Urothelium cell line (cell line): ENCODE data around the gene NBPF1.
"Not testable (repeated sequence)": the region's sequence is repeated elsewhere in the genome, so short reads cannot be mapped to it uniquely, and the experiment has no call there.

ENCODE experiments used
- DNase-seq: peaks from one replicate; pipeline ENCODE4 v3.0.0; 2011; ENCODE audit warnings: low spot score, mixed read lengths
- FAIRE-seq: peaks from 2 replicates; lab custom pipeline; 2011; peaks lifted over from hg19 to GRCh38; lab: Jason Lieb, UNC

The NBPF1 gene

GRCh38 chr1:16519255-16519951, 94.0 kb downstream of the NBPF1 start:
- not testable (repeated sequence) for DNase-seq, FAIRE-seq

DNA sequence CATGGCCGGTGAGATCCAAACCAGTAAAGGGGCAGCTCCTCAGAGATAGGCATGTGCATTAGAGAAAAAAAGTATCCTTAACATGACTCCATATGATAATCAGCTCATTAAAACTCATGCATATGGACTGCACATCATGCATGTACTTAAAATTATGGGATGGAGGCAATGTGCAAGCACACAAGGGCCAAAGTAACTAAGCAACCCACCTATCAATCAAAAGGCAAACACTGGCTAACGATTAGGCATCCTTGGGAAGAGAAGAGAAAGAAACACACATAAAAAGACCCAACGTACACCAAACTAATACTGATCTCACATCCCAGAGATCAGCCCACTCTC, 94.5 kb downstream of the NBPF1 start:
- not testable (repeated sequence) for FAIRE-seq

GRCh38 chr1:16516694-16517410, 96.5 kb downstream of the NBPF1 start:
- DNase-seq, FAIRE-seq: not testable (repeated sequence)

More for the DNA sequence above, 94.5 kb downstream of the NBPF1 start:
- DNase-seq: not testable (repeated sequence)

DNA sequence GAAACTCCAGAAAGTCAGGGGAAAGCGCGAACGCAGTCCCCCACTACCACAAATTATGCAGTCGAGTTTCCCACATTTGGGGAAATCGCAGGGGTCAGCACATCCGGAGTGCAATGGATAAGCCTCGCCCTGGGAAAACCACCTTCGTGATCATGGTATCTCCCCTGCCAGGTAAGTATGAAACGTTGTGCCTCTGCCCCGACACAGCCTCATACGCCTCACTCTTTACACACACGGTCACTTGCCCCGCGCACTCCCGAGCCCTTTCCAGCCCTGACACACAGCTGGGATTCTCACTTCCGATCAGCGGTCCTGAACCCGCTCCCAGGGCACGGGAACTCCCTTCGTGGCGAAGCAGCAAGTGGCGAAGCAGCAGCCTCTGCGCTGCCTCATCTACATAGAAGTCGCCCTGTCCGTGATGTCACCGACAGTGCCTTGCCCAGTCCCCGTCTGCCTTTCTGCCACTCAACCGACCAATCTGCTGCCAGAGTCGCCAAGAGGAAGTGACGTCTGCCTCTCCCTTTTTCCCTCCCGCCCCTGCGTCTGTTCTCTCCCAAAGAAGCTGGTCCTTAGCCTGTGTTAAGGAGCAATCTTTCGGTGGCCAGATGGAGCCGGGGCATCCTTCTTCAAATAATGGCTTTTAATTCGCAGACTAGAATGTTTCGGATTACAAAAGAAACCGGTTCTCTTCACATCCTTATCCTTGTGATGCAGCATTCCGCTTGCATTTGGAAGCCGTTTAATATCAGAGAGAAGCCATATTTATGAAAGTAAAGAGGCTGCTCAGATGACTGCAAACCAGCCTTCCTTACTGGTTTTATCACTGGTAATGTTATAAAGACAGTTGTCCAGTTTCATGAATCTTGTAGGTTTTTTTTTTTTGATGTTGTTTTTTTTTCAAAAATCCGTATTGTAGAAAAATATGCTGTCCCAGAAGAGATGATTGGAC, 99.0 kb downstream of the NBPF1 start, which contains the start of gene RNU1-1:
Gene RNU1-1 (minus strand): TSS at position 179 of the 949 bp plus-strand sequence.
- not testable (repeated sequence) for DNase-seq, FAIRE-seq

- DNase-seq: peak; percentile 49
- FAIRE-seq: not testable (repeated sequence)
These were observed 99.8 kb downstream of the NBPF1 start for GRCh38 chr1:16513412-16514106.

DNA sequence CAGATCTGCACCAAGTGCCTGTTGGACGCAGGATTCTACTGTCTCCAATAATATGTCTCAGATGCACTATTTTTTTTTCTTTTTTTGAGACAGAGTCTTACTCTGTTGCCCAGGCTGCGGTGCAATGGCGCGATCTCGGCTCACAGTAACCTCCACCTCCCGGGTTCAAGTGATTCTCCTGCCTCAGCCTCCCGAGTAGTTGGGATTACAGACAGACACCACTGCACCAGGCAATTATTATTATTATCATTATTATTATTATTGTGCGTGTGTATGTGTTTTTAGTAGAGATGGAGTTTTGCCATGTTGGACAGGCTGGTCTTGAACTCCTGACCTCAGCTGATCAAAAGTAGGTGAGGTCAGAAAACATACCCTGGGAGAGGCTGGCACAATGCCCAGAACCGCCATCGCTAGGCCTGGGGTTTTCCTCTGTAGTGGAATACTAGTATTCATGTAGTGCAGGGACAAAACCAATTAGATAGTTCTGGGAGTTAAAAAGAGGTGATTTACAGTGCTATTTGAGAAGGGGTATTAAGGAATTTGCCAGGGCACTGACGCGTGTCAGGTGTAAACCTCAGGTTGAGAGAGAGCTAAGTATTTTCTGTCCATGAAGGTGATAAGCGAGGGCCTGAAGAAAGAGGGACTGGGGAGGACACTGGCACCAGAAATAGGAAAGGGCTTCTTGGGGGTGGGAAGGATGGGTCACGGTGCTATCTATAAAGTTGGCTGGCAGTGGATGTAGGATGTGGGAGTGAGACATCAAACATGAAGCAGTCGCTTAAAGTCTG, 100.5 kb downstream of the NBPF1 start:
- DNase-seq, FAIRE-seq: not testable (repeated sequence)
